ENCODE results near the gene GPC3. TPM values are rescaled to one million over a fixed set of nuclear protein-coding genes. Genes with fewer than 3 reads are reported as not detected.

GPC3 gene
- total and polyA plus RNA-seq, 3 experiments from 2014 or later: not detected

DNA sequence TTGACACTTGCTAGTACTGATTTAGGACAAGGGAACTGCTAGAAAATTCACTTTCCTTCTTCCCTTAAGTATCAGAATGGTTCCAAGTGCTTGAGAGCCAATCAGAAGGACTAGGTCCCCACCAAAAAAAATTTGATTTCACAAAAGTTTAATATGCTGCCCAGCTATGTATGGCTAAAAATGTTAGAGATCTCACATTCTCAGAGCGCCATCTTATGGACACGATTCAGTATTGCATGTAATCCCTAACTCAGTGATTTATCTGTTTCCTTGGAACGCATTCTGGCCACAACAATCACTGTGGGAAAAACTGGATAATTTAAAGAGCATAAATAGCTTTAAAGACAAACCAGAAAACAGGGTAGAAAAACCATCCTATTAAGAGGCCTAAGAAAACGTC is 315.0 kb downstream of the GPC3 start:
- no peaks in the 10 kb centered on the region for H3K36me3 Mint-ChIP-seq

DNA sequence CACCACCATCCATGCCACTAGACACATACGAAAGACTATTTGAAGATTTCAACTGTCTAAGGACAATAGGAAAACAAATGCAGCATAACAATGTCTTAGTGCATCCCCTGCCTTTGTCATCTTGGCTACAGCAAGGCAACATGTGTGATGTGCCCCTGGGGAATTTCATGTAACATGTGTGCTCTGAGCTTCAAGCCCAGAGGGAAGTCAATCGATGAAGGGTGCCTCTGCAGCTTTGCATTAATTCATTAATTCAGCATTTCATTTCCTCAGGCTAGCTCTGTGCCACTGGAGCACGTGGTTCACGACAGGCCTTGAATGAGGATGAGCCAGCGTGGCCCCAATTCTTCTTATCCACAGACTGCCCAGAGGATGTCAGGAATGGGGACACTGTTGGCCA is 316.2 kb downstream of the GPC3 start:
- H3K4me3 ChIP-seq (ENCODE audit: low read length): no peak overlapping the region
- Mint-ChIP-seq H3K36me3 (no peaks in the 10 kb centered on the region), H3K4me1 (no peaks in the 10 kb centered on the region), H3K9me3 (no peaks in the 10 kb centered on the region), H3K4me3 (no peak overlapping the region), H3K27me3 (peaks cover 0 to 10% of the 10 kb centered on the region in 2 donors), H3K27ac (no peak overlapping the region)
- no peaks in the 10 kb centered on the region for H3K4me1 ChIP-seq (ENCODE audit: insufficient read depth, low read length)
- CTCF ChIA-PET: no interaction called here
- no peak for DNase-seq
- no peaks in the 10 kb centered on the region for H3K9me3 ChIP-seq (ENCODE audit: low read length)
- no peaks in the 10 kb centered on the region for H3K27me3 ChIP-seq (ENCODE audit: insufficient read depth, low read length, poor library complexity, severe bottlenecking)
- H3K27ac ChIP-seq (ENCODE audit: low read depth, low read length): no peak overlapping the region
- no peaks in the 10 kb centered on the region for H3K36me3 ChIP-seq (ENCODE audit: insufficient read depth, low read length)
- POLR2A ChIA-PET: no interaction called here

More for the DNA sequence above, 315.0 kb downstream of the GPC3 start:
- H3K36me3 ChIP-seq (ENCODE audit: insufficient read depth, low read length): no peaks in the 10 kb centered on the region
- H3K27ac ChIP-seq (ENCODE audit: low read depth, low read length): no peak overlapping the region
- Mint-ChIP-seq H3K27ac (no peak overlapping the region), H3K9me3 (no peaks in the 10 kb centered on the region), H3K27me3 (peaks cover 0 to 10% of the 10 kb centered on the region in 2 donors), H3K4me3 (no peak overlapping the region), H3K4me1 (no peaks in the 10 kb centered on the region)
- H3K4me3 ChIP-seq (ENCODE audit: low read length): no peak overlapping the region
- ChIA-PET POLR2A (no interaction called here), CTCF (no interaction called here)
- no peaks in the 10 kb centered on the region for H3K4me1 ChIP-seq (ENCODE audit: insufficient read depth, low read length)
- H3K9me3 ChIP-seq (ENCODE audit: low read length): no peaks in the 10 kb centered on the region
- DNase-seq: no peak
- H3K27me3 ChIP-seq (ENCODE audit: insufficient read depth, low read length, poor library complexity, severe bottlenecking): no peaks in the 10 kb centered on the region

DNA sequence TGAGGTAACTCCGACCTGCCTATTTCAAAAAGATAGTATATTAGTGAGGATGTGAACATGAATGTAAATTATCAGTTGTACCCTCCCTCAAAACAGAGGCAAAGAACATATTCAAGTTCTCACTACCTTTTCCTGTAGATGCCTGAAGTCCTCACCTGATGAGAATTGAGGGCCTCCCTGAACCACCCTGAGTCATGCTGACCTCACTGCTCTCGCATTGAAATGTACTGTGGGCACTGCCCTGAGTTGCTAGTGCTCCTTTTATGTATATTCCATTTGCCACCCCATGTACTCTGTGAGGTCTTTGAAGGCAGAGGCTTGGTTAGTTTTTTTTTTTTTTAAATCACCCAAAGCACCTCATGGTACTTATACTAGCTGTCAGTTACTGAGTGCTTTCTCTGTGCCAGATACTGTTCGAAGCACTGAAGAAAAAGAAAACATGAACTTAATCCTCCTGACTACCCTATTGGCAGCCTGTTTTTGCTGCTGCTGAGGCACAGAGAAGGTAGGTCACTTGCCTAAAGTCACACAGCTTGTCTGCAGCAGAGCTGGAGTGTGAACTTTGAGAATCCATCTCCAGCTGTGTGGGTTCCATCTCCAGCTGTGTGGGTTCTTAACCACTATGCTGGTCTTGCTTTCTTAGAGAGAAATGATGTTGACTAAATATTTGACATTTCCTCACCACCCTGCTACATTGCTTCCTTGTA is 317.0 kb downstream of the GPC3 start:
- Histone ChIP-seq H3K4me3 (ENCODE audit: low read length) (no peak overlapping the region), H3K27me3 (ENCODE audit: insufficient read depth, low read length, poor library complexity, severe bottlenecking) (no peaks in the 10 kb centered on the region), H3K4me1 (ENCODE audit: insufficient read depth, low read length) (no peaks in the 10 kb centered on the region), H3K36me3 (ENCODE audit: insufficient read depth, low read length) (no peaks in the 10 kb centered on the region), H3K9me3 (ENCODE audit: low read length) (no peaks in the 10 kb centered on the region), H3K27ac (ENCODE audit: low read depth, low read length) (no peak overlapping the region)
- no peak overlapping the region for H3K27ac Mint-ChIP-seq
- DNase-seq: no peak
- ChIA-PET CTCF (no interaction called here), POLR2A (no interaction called here)
- H3K4me3 Mint-ChIP-seq: no peak overlapping the region
- peaks cover 0 to 10% of the 10 kb centered on the region in 2 donors for H3K27me3 Mint-ChIP-seq
- no peaks in the 10 kb centered on the region for H3K36me3 Mint-ChIP-seq
- H3K9me3 Mint-ChIP-seq: no peaks in the 10 kb centered on the region
- no peaks in the 10 kb centered on the region for H3K4me1 Mint-ChIP-seq

DNA sequence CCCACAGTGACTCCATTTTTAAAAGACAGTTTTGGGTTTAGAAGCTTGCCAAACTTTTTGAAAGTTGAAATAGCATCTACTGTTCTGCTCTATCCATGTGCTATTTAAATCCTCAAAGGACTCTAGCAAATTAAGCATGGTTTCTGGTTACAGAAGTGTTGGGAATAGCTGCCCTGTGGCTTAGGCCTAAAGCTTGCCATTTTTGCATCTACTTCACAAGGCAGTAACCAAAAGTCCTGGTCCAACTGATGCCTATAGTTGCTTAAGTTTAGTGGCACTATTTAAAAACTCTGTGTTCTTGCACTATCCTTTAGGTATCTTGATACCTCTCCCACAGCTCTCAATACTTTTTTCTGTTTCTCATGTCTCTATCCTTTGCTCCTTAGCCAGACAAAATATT is 319.1 kb downstream of the GPC3 start:
- peaks cover 0 to 11% of the 10 kb centered on the region in 2 donors for H3K27me3 Mint-ChIP-seq

DNA sequence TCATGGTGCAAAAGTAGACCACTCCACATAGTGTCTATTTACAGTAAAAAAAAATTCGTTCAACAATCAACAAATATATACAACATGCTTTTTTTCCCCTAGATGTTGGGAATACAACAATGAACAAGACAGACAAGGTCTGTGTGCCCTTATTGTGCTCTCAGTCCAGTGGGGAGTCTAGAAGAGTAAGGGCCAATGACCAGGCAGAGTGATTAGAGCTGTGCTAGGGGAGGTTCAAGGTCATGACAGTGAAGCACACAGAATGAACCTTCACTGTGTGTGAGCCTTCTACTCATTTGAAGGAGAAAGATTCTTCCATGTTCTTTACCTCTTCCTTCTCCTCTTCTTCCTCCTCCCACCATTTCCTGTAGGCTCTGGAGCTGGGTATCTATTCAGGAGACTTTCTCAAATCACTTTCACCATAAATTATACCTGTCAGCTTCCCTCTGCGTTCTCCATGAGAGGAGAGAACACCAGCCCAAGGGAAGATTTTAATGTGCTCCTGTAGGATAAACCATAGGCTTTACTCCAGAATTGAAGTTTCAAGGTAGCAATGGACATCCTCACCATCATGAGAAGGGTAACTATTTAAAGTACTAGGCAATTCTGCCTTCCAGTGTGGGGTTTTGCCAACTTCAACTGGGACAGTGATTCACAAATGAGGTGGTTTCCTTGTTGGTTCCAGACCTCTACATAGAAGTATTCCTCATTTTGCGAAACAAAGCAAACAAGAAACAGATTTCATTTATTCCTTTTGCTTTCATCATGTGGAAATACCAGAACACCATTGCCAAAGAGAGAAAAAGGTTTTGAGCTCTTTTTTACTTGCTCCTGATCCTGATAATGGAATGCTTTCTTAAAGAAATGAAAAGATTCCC is 323.2 kb downstream of the GPC3 start:
- H3K36me3 ChIP-seq (ENCODE audit: insufficient read depth, low read length): no peaks in the 10 kb centered on the region
- Mint-ChIP-seq H3K9me3 (no peaks in the 10 kb centered on the region), H3K27ac (no peak overlapping the region), H3K4me1 (no peaks in the 10 kb centered on the region), H3K4me3 (no peak overlapping the region), H3K27me3 (peaks cover 0 to 2% of the 10 kb centered on the region in 2 donors), H3K36me3 (no peaks in the 10 kb centered on the region)
- H3K27me3 ChIP-seq (ENCODE audit: insufficient read depth, low read length, poor library complexity, severe bottlenecking): no peaks in the 10 kb centered on the region
- no peak for DNase-seq
- ChIA-PET CTCF (no interaction called here), POLR2A (no interaction called here)
- H3K9me3 ChIP-seq (ENCODE audit: low read length): no peaks in the 10 kb centered on the region
- no peaks in the 10 kb centered on the region for H3K4me1 ChIP-seq (ENCODE audit: insufficient read depth, low read length)
- no peak overlapping the region for H3K4me3 ChIP-seq (ENCODE audit: low read length)
- no peak overlapping the region for H3K27ac ChIP-seq (ENCODE audit: low read depth, low read length)

More for the DNA sequence above, 319.1 kb downstream of the GPC3 start:
- Histone ChIP-seq H3K9me3 (ENCODE audit: low read length) (no peaks in the 10 kb centered on the region), H3K4me1 (ENCODE audit: insufficient read depth, low read length) (no peaks in the 10 kb centered on the region), H3K27ac (ENCODE audit: low read depth, low read length) (no peak overlapping the region), H3K27me3 (ENCODE audit: insufficient read depth, low read length, poor library complexity, severe bottlenecking) (no peaks in the 10 kb centered on the region), H3K36me3 (ENCODE audit: insufficient read depth, low read length) (no peaks in the 10 kb centered on the region), H3K4me3 (ENCODE audit: low read length) (no peak overlapping the region)
- H3K4me1 Mint-ChIP-seq: no peaks in the 10 kb centered on the region
- H3K36me3 Mint-ChIP-seq: no peaks in the 10 kb centered on the region
- H3K9me3 Mint-ChIP-seq: no peaks in the 10 kb centered on the region
- H3K4me3 Mint-ChIP-seq: no peak overlapping the region
- H3K27ac Mint-ChIP-seq: no peak overlapping the region
- DNase-seq: no peak
- POLR2A ChIA-PET: no interaction called here
- CTCF ChIA-PET: no interaction called here

DNA sequence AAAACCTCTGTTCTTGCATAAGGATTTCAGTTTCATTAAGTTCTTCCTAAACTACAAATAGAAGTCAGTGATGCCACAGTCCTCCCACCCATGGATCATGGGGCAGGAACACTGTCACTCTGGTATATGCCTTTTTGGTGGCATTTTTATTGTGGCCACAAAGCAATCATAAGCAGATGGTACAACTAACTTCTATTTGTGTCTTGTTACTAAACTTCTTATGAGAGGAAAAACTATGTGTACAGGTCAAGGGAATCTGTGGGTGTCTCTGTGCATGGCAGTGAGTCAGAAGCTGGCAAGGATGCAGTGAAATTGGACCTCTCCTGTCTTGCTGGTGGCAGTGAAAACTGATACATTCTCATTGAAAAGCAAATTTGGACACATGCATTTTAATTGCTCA is 325.1 kb downstream of the GPC3 start:
- POLR2A ChIA-PET: no interaction called here
- no peaks in the 10 kb centered on the region for H3K9me3 Mint-ChIP-seq
- H3K27ac Mint-ChIP-seq: no peak overlapping the region
- CTCF ChIA-PET: no interaction called here
- no peak for DNase-seq
- H3K4me3 ChIP-seq (ENCODE audit: low read length): no peak overlapping the region
- no peak overlapping the region for H3K27ac ChIP-seq (ENCODE audit: low read depth, low read length)
- no peaks in the 10 kb centered on the region for H3K4me1 ChIP-seq (ENCODE audit: insufficient read depth, low read length)
- H3K4me1 Mint-ChIP-seq: no peaks in the 10 kb centered on the region
- no peaks in the 10 kb centered on the region for H3K36me3 Mint-ChIP-seq
- no peak overlapping the region for H3K4me3 Mint-ChIP-seq
- H3K27me3 Mint-ChIP-seq: peaks cover 0 to 2% of the 10 kb centered on the region in 2 donors
- no peaks in the 10 kb centered on the region for H3K36me3 ChIP-seq (ENCODE audit: insufficient read depth, low read length)
- no peaks in the 10 kb centered on the region for H3K9me3 ChIP-seq (ENCODE audit: low read length)
- H3K27me3 ChIP-seq (ENCODE audit: insufficient read depth, low read length, poor library complexity, severe bottlenecking): no peaks in the 10 kb centered on the region

DNA sequence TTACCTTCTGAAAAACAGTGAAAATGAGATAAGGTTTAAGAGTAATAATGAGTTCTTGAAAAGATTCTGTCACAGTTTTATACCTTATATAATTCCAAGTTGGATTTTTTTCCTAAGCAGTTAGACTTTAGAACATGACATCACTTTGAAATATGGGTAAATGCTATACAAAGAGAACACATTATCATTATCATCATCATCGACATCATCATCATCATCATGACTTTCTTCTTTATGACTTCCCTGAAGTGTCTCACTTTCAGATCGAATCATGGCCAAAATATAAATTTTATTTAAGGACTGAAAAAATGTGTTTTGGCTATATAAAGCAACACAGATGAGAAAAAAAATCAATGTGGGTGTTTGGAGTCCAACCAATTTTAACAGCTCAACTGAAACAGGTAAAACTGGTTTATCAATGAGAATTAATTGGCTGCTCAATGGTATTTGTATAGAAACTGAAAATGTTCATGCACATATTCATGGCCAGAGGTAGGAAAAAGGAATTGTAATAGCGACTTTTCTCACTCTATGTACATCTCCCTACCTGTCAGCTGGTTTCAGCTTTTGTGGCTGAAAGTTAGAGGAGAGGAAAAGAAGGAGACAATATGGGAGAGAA is 327.0 kb downstream of the GPC3 start:
- H3K4me1 ChIP-seq (ENCODE audit: insufficient read depth, low read length): no peaks in the 10 kb centered on the region
- no peaks in the 10 kb centered on the region for H3K36me3 ChIP-seq (ENCODE audit: insufficient read depth, low read length)
- H3K4me3 ChIP-seq (ENCODE audit: low read length): no peak overlapping the region
- no peak overlapping the region for H3K27ac Mint-ChIP-seq
- H3K9me3 Mint-ChIP-seq: no peaks in the 10 kb centered on the region
- H3K36me3 Mint-ChIP-seq: no peaks in the 10 kb centered on the region
- H3K27me3 ChIP-seq (ENCODE audit: insufficient read depth, low read length, poor library complexity, severe bottlenecking): no peaks in the 10 kb centered on the region
- H3K27ac ChIP-seq (ENCODE audit: low read depth, low read length): no peak overlapping the region
- DNase-seq: no peak
- no peaks in the 10 kb centered on the region for H3K9me3 ChIP-seq (ENCODE audit: low read length)
- no peak overlapping the region for H3K4me3 Mint-ChIP-seq
- CTCF ChIA-PET: no interaction called here
- H3K4me1 Mint-ChIP-seq: no peaks in the 10 kb centered on the region
- POLR2A ChIA-PET: no interaction called here
- H3K27me3 Mint-ChIP-seq: peaks cover 0 to 2% of the 10 kb centered on the region in 2 donors
